ENCODE results near the gene VPS72.

The VPS72 gene

GRCh38 chr1:151171190-151171589, 18.8 kb downstream of the VPS72 start:
- Histone ChIP-seq H3K4me2 (ENCODE audit: low read depth, low read length, poor library complexity, severe bottlenecking) (no peak overlapping the region), H3K9ac (ENCODE audit: low read depth, low read length, poor library complexity, severe bottlenecking) (no peak overlapping the region), H4K20me1 (ENCODE audit: insufficient read depth, low read length, poor library complexity, severe bottlenecking) (no peaks in the 10 kb centered on the region), H3K9me2 (replicated peaks; ENCODE audit: low read depth, low read length) (no peaks in the 10 kb centered on the region), H2AFZ (ENCODE audit: low read length) (no peak overlapping the region), H3K9me3 (ENCODE audit: insufficient read depth, low read depth, low read length) (no peaks in the 10 kb centered on the region), H3K79me2 (ENCODE audit: insufficient read depth, low read length) (peaks cover 20% of the 10 kb centered on the region), H3F3A (ENCODE audit: low read depth) (no peaks in the 10 kb centered on the region), H3K4me3 (ENCODE audit: low read length, poor library complexity, severe bottlenecking) (no peak overlapping the region), H3K27me3 (ENCODE audit: insufficient read depth, low read length, poor library complexity, severe bottlenecking) (no peaks in the 10 kb centered on the region), H3K36me3 (ENCODE audit: insufficient read depth, low read length) (peaks cover 25% of the 10 kb centered on the region; the same call in 1 of the 2 replicates), H3K4me1 (ENCODE audit: insufficient read depth, low read length, poor library complexity, severe bottlenecking) (peaks cover 9% of the 10 kb centered on the region)
- TF ChIP-seq EZH2phosphoT487 (IDR thresholded peaks at IDR 0.05; ENCODE audit: borderline replicate concordance), result no peak
- TF ChIP-seq CTCF (conservative IDR thresholded peaks at IDR 0.05; ENCODE audit: low read length), result no peak

- no peaks in the 10 kb centered on the region for H3K9me2 ChIP-seq (replicated peaks; ENCODE audit: low read depth, low read length)
- peak overlapping the region; percentile 93 for H3K4me3 ChIP-seq (ENCODE audit: low read length, poor library complexity, severe bottlenecking)
Observed at GRCh38 chr1:151167116-151167515, 22.9 kb downstream of the VPS72 start.

GRCh38 chr1:151166505-151166956, 23.5 kb downstream of the VPS72 start:
- peak overlapping the region; percentile 98 for H3K4me2 ChIP-seq (ENCODE audit: low read depth, low read length, poor library complexity, severe bottlenecking)
- H3K9me3 ChIP-seq (ENCODE audit: insufficient read depth, low read depth, low read length), result no peaks in the 10 kb centered on the region
- H3K36me3 ChIP-seq (ENCODE audit: insufficient read depth, low read length), result peaks cover 5% of the 10 kb centered on the region; the same call in 1 of the 2 replicates
- TF ChIP-seq CTCF (conservative IDR thresholded peaks at IDR 0.05; ENCODE audit: low read length), result no peak
- no peak for TF ChIP-seq EZH2phosphoT487 (IDR thresholded peaks at IDR 0.05; ENCODE audit: borderline replicate concordance)
- peaks cover 39% of the 10 kb centered on the region for H3K79me2 ChIP-seq (ENCODE audit: insufficient read depth, low read length)
- no peaks in the 10 kb centered on the region for H4K20me1 ChIP-seq (ENCODE audit: insufficient read depth, low read length, poor library complexity, severe bottlenecking)
- H3F3A ChIP-seq (ENCODE audit: low read depth), result no peaks in the 10 kb centered on the region
- peaks cover 21% of the 10 kb centered on the region for H3K4me1 ChIP-seq (ENCODE audit: insufficient read depth, low read length, poor library complexity, severe bottlenecking)
- peak overlapping the region; percentile 69 for H2AFZ ChIP-seq (ENCODE audit: low read length)
- H3K4me3 ChIP-seq (ENCODE audit: low read length, poor library complexity, severe bottlenecking), result peak overlapping the region; percentile 93
- no peaks in the 10 kb centered on the region for H3K9me2 ChIP-seq (replicated peaks; ENCODE audit: low read depth, low read length)
- H3K27me3 ChIP-seq (ENCODE audit: insufficient read depth, low read length, poor library complexity, severe bottlenecking), result no peaks in the 10 kb centered on the region
- peak overlapping the region; percentile 84 for H3K9ac ChIP-seq (ENCODE audit: low read depth, low read length, poor library complexity, severe bottlenecking)

More at GRCh38 chr1:151167116-151167515, 22.9 kb downstream of the VPS72 start:
- Histone ChIP-seq H3K4me2 (ENCODE audit: low read depth, low read length, poor library complexity, severe bottlenecking) (peak overlapping the region; percentile 98), H3K9ac (ENCODE audit: low read depth, low read length, poor library complexity, severe bottlenecking) (peak overlapping the region; percentile 84), H3K36me3 (ENCODE audit: insufficient read depth, low read length) (peaks cover 5% of the 10 kb centered on the region; the same call in 1 of the 2 replicates), H2AFZ (ENCODE audit: low read length) (no peak overlapping the region), H4K20me1 (ENCODE audit: insufficient read depth, low read length, poor library complexity, severe bottlenecking) (no peaks in the 10 kb centered on the region), H3F3A (ENCODE audit: low read depth) (no peaks in the 10 kb centered on the region), H3K9me3 (ENCODE audit: insufficient read depth, low read depth, low read length) (no peaks in the 10 kb centered on the region), H3K79me2 (ENCODE audit: insufficient read depth, low read length) (peaks cover 39% of the 10 kb centered on the region), H3K4me1 (ENCODE audit: insufficient read depth, low read length, poor library complexity, severe bottlenecking) (peaks cover 21% of the 10 kb centered on the region), H3K27me3 (ENCODE audit: insufficient read depth, low read length, poor library complexity, severe bottlenecking) (no peaks in the 10 kb centered on the region)
- TF ChIP-seq CTCF (conservative IDR thresholded peaks at IDR 0.05; ENCODE audit: low read length) (no peak), EZH2phosphoT487 (IDR thresholded peaks at IDR 0.05; ENCODE audit: borderline replicate concordance) (no peak)

Data from Loucy (cell line).